HEK293 (cell line): ENCODE data around the gene COPRS.

ENCODE experiments used
- CTCF ChIA-PET: fragments of 350-600 bp; formaldehyde crosslinking; extraction: SDS; loops from one replicate; lab custom pipeline; 2021; ENCODE audit warnings: antibody characterized with exemption; lab: Yijun Ruan, JAX
- POLR2A ChIA-PET: fragments of 300-600 bp; formaldehyde crosslinking; extraction: SDS; loops from one replicate; lab custom pipeline; 2020; ENCODE audit warnings: antibody characterized with exemption, inconsistent platforms; lab: Yijun Ruan, JAX
- H3K27ac ChIP-seq: fragments of 200-500 bp; sonication (Bioruptor generic); 2 replicates; pipeline ENCODE4 v1.5.1; 2014; ENCODE audit warnings: low read depth, low read length, control low read depth, inconsistent platforms; ENCODE audit errors: extremely low read depth
- H3K36me3 ChIP-seq, 2 experiments: fragments of 200-500 bp in 1 of 2; sonication (Bioruptor generic) in 1 of 2; 1 replicate in 1 of 2; 2 replicates in 1 of 2; pipeline ENCODE4 v1.5.1; 2014 to 2017; ENCODE audit warnings: inconsistent platforms in 2 of 2, low read length in 2 of 2; ENCODE audit not compliant: control insufficient read depth in 2 of 2, insufficient read depth in 1 of 2
- H3K4me1 ChIP-seq: fragments of 200-500 bp; sonication (Bioruptor generic); 2 replicates; pipeline ENCODE4 v1.5.1; 2014; ENCODE audit warnings: mild to moderate bottlenecking, low read length, inconsistent platforms; ENCODE audit not compliant: control insufficient read depth, insufficient read depth
- H3K4me3 ChIP-seq: 2 replicates; pipeline ENCODE4 v1.5.1; 2011; ENCODE audit warnings: low read depth, mild to moderate bottlenecking, control low read depth, low read length, moderate library complexity
- H3K9me3 ChIP-seq: fragments of 200-500 bp; sonication (Bioruptor generic); 2 replicates; pipeline ENCODE4 v1.5.1; 2014; ENCODE audit warnings: low read depth, low read length, inconsistent platforms; ENCODE audit not compliant: control insufficient read depth, insufficient read depth
- FEZF1 ChIP-seq: fragments of 450-650 bp; formaldehyde crosslinking; IDR thresholded peaks from 2 replicates; pipeline ENCODE4 v1.5.1; 2016; ENCODE audit warnings: missing biosample characterization, missing genetic modification characterization
- GFI1B ChIP-seq: fragments of 450-650 bp; formaldehyde crosslinking; IDR thresholded peaks from 2 replicates; pipeline ENCODE4 v1.5.1; 2016; ENCODE audit warnings: missing biosample characterization, missing genetic modification characterization
- KLF10 ChIP-seq: fragments of 450-650 bp; IDR thresholded peaks from 2 replicates; pipeline ENCODE4 v1.5.1; 2018; ENCODE audit warnings: missing biosample characterization, mild to moderate bottlenecking, missing genetic modification characterization
- PRDM1 ChIP-seq: fragments of 450-650 bp; formaldehyde crosslinking; IDR thresholded peaks from 2 replicates; pipeline ENCODE4; 2016; ENCODE audit warnings: missing biosample characterization, missing genetic modification characterization
- SCRT1 ChIP-seq: fragments of 450-650 bp; formaldehyde crosslinking; IDR thresholded peaks from 2 replicates; pipeline ENCODE4 v1.5.1; 2016; ENCODE audit warnings: missing biosample characterization, missing genetic modification characterization, borderline replicate concordance
- ZBTB20 ChIP-seq: fragments of 450-650 bp; formaldehyde crosslinking; IDR thresholded peaks from 2 replicates; pipeline ENCODE4 v1.5.1; 2016; ENCODE audit warnings: missing biosample characterization, missing genetic modification characterization
- ZFHX2 ChIP-seq: fragments of 450-650 bp; formaldehyde crosslinking; conservative IDR thresholded peaks from 2 replicates; pipeline ENCODE4 v1.5.1; 2016; ENCODE audit warnings: missing biosample characterization, missing genetic modification characterization
- ZNF121 ChIP-seq: fragments of 450-650 bp; formaldehyde crosslinking; IDR thresholded peaks from 2 replicates; pipeline ENCODE4 v1.5.1; 2016; ENCODE audit warnings: missing biosample characterization, missing genetic modification characterization
- ZNF174 ChIP-seq: fragments of 450-650 bp; formaldehyde crosslinking; IDR thresholded peaks from 2 replicates; pipeline ENCODE4 v1.5.0; 2017; ENCODE audit warnings: missing biosample characterization, mild to moderate bottlenecking, missing genetic modification characterization
- ZNF2 ChIP-seq: fragments of 450-650 bp; formaldehyde crosslinking; IDR thresholded peaks from 2 replicates; pipeline ENCODE4 v1.5.1; 2016; ENCODE audit warnings: missing biosample characterization, missing genetic modification characterization
- ZNF223 ChIP-seq: fragments of 450-650 bp; formaldehyde crosslinking; IDR thresholded peaks from 2 replicates; pipeline ENCODE4 v1.5.1; 2016; ENCODE audit warnings: missing biosample characterization, missing genetic modification characterization
- ZNF335 ChIP-seq: fragments of 450-650 bp; formaldehyde crosslinking; conservative IDR thresholded peaks from 2 replicates; pipeline ENCODE4 v1.5.1; 2016; ENCODE audit warnings: missing biosample characterization, missing genetic modification characterization
- ZNF350 ChIP-seq: fragments of 450-650 bp; formaldehyde crosslinking; IDR thresholded peaks from 2 replicates; pipeline ENCODE4 v1.5.0; 2017; ENCODE audit warnings: missing biosample characterization, mild to moderate bottlenecking, missing genetic modification characterization
- ZNF416 ChIP-seq: fragments of 450-650 bp; formaldehyde crosslinking; IDR thresholded peaks from 2 replicates; pipeline ENCODE4 v1.5.1; 2016; ENCODE audit warnings: missing biosample characterization, missing genetic modification characterization
- ZNF423 ChIP-seq: fragments of 450-650 bp; formaldehyde crosslinking; IDR thresholded peaks from 2 replicates; pipeline ENCODE4 v1.5.1; 2016; ENCODE audit warnings: missing biosample characterization, missing genetic modification characterization
- TF ChIP-seq, protein P1 (sequence below): fragments of 450-650 bp; formaldehyde crosslinking; IDR thresholded peaks from 2 replicates; pipeline ENCODE4 v1.5.0; 2017; ENCODE audit warnings: missing biosample characterization, missing genetic modification characterization, borderline replicate concordance
- TF ChIP-seq, protein P2 (sequence below): fragments of 450-650 bp; formaldehyde crosslinking; IDR thresholded peaks from 2 replicates; pipeline ENCODE4 v1.5.1; 2017; ENCODE audit warnings: missing biosample characterization, missing genetic modification characterization
- TF ChIP-seq, protein P3 (sequence below): fragments of 450-650 bp; formaldehyde crosslinking; IDR thresholded peaks from 2 replicates; pipeline ENCODE4 v1.5.1; 2016; ENCODE audit warnings: missing biosample characterization, missing genetic modification characterization
- TF ChIP-seq, protein P4 (sequence below): sonication (generic); formaldehyde crosslinking; IDR thresholded peaks from 2 replicates; pipeline ENCODE4 v1.8.1; 2022; ENCODE audit warnings: mild to moderate bottlenecking, moderate library complexity, missing genetic modification reagents
- TF ChIP-seq, protein P5 (sequence below): fragments of 450-650 bp; formaldehyde crosslinking; IDR thresholded peaks from 2 replicates; pipeline ENCODE4 v1.5.1; 2016; ENCODE audit warnings: missing biosample characterization, missing genetic modification characterization
- TF ChIP-seq, protein P6 (sequence below): fragments of 450-650 bp; formaldehyde crosslinking; IDR thresholded peaks from 2 replicates; pipeline ENCODE4 v1.5.1; 2016; ENCODE audit warnings: missing biosample characterization, missing genetic modification characterization

COPRS gene

DNA sequence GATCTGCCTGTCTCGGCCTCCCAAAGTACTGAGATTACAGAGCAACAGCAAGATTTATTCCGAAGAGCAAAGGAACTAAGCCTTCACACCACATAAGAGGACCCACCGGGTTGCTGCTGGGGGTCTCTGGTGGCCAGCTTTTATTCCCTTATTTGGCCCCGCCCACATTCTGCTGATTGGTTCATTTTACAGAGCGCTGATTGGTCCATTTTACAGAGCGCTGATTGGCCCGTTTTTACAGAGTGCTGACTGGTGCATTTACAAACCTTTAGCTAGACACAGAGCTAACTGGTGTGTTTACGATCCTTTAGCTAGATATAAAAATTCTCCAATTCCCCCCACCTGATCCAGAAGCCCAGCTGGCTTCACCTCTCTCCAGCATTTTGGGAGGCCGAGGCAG lies 26.3 kb downstream of the COPRS start:
- CTCF ChIA-PET = interaction anchor here (1.2 kb wide), 1 partner anchor 10 kb away, joined by 6 read pairs; no protein-coding TSS in a partner anchor
- Histone ChIP-seq H3K9me3 (no peaks in the 10 kb centered on the region), H3K4me3 (no peak overlapping the region), H3K27ac (no peak overlapping the region), H3K4me1 (no peaks in the 10 kb centered on the region), H3K36me3 (no peaks in the 10 kb centered on the region)
- POLR2A ChIA-PET = interaction anchor here (0.6 kb wide), 1 partner anchor 177 kb away, joined by 3 read pairs; no protein-coding TSS in a partner anchor
- TF ChIP-seq GFI1B (tag by site-specific recombination) (no peak), ZNF174 (tag by site-specific recombination) (no peak), ZNF2 (tag by site-specific recombination) (no peak), ZNF223 (tag by site-specific recombination) (no peak)
- TF ChIP-seq, protein P1, sequence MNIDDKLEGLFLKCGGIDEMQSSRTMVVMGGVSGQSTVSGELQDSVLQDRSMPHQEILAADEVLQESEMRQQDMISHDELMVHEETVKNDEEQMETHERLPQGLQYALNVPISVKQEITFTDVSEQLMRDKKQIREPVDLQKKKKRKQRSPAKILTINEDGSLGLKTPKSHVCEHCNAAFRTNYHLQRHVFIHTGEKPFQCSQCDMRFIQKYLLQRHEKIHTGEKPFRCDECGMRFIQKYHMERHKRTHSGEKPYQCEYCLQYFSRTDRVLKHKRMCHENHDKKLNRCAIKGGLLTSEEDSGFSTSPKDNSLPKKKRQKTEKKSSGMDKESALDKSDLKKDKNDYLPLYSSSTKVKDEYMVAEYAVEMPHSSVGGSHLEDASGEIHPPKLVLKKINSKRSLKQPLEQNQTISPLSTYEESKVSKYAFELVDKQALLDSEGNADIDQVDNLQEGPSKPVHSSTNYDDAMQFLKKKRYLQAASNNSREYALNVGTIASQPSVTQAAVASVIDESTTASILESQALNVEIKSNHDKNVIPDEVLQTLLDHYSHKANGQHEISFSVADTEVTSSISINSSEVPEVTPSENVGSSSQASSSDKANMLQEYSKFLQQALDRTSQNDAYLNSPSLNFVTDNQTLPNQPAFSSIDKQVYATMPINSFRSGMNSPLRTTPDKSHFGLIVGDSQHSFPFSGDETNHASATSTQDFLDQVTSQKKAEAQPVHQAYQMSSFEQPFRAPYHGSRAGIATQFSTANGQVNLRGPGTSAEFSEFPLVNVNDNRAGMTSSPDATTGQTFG (tag by site-specific recombination) = no peak
- TF ChIP-seq, protein P2, sequence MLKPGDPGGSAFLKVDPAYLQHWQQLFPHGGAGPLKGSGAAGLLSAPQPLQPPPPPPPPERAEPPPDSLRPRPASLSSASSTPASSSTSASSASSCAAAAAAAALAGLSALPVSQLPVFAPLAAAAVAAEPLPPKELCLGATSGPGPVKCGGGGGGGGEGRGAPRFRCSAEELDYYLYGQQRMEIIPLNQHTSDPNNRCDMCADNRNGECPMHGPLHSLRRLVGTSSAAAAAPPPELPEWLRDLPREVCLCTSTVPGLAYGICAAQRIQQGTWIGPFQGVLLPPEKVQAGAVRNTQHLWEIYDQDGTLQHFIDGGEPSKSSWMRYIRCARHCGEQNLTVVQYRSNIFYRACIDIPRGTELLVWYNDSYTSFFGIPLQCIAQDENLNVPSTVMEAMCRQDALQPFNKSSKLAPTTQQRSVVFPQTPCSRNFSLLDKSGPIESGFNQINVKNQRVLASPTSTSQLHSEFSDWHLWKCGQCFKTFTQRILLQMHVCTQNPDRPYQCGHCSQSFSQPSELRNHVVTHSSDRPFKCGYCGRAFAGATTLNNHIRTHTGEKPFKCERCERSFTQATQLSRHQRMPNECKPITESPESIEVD (tag by site-specific recombination) = no peak
- TF ChIP-seq, protein P3, sequence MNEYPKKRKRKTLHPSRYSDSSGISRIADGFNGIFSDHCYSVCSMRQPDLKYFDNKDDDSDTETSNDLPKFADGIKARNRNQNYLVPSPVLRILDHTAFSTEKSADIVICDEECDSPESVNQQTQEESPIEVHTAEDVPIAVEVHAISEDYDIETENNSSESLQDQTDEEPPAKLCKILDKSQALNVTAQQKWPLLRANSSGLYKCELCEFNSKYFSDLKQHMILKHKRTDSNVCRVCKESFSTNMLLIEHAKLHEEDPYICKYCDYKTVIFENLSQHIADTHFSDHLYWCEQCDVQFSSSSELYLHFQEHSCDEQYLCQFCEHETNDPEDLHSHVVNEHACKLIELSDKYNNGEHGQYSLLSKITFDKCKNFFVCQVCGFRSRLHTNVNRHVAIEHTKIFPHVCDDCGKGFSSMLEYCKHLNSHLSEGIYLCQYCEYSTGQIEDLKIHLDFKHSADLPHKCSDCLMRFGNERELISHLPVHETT = no peak

DNA sequence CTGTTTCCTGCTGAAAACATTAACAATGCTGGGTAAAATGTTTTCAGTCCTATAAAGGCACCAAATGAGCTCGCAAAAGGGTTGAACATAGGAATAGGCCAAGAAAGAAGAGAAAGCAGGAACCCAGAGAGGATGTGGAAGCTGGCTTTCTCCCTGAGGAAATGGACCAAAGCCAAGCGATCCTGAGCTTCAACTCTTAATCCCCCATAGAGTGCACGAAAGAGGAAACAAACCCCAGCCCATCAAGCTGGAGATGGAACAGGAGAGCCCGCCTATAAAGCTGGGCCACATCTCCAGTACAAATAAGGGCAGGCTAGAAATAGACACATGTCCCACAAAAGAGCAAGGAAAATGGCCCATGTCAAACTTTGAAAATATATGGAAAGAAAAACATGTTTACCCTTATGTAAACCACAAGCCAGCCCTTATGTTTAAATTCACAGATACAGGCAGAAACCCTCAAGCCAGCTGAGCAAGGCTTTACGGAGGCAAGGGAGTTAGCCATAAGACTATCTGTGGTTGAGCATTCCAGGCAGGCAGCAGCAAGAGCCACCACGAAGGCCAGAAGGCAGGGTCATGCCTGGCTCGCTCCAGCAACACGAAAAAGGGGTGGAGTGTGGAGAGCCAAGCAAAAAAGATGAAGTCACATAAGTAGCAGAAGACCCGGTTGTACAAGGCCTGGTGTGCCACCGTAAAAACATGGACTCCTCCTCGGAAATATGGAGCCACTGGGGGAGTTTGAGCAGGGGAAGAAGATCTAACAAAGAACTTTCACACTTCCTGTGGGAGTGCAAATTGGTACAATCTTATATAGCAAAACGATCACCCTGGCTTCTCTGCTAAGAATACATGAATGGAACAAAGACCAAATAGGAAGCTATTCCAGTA lies 27.8 kb downstream of the COPRS start:
- CTCF ChIA-PET = interaction anchor here (0.6 to 3.2 kb wide), 4 partner anchors 11 to 846 kb away, joined by 3 to 20 read pairs (median 7); no protein-coding TSS in a partner anchor
- no peak overlapping the region for H3K4me3 ChIP-seq
- no peaks in the 10 kb centered on the region for H3K9me3 ChIP-seq
- POLR2A ChIA-PET = no interaction called here
- no peaks in the 10 kb centered on the region for H3K36me3 ChIP-seq
- no peak overlapping the region for H3K27ac ChIP-seq
- no peaks in the 10 kb centered on the region for H3K4me1 ChIP-seq
- TF ChIP-seq KLF10 (no peak), SCRT1 (tag by site-specific recombination) (no peak), ZNF416 (no peak), ZFHX2 (tag by site-specific recombination) (no peak), FEZF1 (tag by site-specific recombination) (0 out of 2 replicates have a peak, but pooled peaks have one; percentile 12), ZNF350 (tag by site-specific recombination) (no peak), PRDM1 (tag by site-specific recombination) (no peak), ZBTB20 (tag by site-specific recombination) (no peak), ZNF335 (peak; percentile 28; the same call in 1 of the 2 replicates), ZNF423 (no peak), ZNF121 (tag by site-specific recombination) (no peak)
- TF ChIP-seq, protein P4, sequence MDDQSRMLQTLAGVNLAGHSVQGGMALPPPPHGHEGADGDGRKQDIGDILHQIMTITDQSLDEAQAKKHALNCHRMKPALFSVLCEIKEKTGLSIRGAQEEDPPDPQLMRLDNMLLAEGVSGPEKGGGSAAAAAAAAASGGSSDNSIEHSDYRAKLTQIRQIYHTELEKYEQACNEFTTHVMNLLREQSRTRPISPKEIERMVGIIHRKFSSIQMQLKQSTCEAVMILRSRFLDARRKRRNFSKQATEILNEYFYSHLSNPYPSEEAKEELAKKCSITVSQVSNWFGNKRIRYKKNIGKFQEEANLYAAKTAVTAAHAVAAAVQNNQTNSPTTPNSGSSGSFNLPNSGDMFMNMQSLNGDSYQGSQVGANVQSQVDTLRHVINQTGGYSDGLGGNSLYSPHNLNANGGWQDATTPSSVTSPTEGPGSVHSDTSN (CRISPR knock-in tag) = no peak
- TF ChIP-seq, protein P5, sequence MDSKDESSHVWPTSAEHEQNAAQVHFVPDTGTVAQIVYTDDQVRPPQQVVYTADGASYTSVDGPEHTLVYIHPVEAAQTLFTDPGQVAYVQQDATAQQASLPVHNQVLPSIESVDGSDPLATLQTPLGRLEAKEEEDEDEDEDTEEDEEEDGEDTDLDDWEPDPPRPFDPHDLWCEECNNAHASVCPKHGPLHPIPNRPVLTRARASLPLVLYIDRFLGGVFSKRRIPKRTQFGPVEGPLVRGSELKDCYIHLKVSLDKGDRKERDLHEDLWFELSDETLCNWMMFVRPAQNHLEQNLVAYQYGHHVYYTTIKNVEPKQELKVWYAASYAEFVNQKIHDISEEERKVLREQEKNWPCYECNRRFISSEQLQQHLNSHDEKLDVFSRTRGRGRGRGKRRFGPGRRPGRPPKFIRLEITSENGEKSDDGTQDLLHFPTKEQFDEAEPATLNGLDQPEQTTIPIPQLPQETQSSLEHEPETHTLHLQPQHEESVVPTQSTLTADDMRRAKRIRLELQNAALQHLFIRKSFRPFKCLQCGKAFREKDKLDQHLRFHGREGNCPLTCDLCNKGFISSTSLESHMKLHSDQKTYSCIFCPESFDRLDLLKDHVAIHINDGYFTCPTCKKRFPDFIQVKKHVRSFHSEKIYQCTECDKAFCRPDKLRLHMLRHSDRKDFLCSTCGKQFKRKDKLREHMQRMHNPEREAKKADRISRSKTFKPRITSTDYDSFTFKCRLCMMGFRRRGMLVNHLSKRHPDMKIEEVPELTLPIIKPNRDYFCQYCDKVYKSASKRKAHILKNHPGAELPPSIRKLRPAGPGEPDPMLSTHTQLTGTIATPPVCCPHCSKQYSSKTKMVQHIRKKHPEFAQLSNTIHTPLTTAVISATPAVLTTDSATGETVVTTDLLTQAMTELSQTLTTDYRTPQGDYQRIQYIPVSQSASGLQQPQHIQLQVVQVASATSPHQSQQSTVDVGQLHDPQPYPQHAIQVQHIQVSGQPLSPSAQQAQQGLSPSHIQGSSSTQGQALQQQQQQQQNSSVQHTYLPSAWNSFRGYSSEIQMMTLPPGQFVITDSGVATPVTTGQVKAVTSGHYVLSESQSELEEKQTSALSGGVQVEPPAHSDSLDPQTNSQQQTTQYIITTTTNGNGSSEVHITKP = peak; percentile 81
- TF ChIP-seq, protein P6, sequence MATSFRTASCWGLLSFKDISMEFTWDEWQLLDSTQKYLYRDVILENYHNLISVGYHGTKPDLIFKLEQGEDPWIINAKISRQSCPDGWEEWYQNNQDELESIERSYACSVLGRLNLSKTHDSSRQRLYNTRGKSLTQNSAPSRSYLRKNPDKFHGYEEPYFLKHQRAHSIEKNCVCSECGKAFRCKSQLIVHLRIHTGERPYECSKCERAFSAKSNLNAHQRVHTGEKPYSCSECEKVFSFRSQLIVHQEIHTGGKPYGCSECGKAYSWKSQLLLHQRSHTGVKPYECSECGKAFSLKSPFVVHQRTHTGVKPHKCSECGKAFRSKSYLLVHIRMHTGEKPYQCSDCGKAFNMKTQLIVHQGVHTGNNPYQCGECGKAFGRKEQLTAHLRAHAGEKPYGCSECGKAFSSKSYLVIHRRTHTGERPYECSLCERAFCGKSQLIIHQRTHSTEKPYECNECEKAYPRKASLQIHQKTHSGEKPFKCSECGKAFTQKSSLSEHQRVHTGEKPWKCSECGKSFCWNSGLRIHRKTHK (tag by site-specific recombination) = no peak
